IMR-90 (cell line): ENCODE results near the gene ITPR2. TPM values are rescaled to one million over a fixed set of nuclear protein-coding genes. Genes with fewer than 3 reads are reported as not detected.

Experiments
- ATAC-seq: fragments of 200-7000 bp; cut with Tn5 transposase; 2 replicates; pipeline ENCODE4 v1.9.1; 2020; ENCODE audit warnings: low read depth, mild to moderate bottlenecking, moderate library complexity
- BruUV-seq: library from RNA; stranded (reverse); fragments of 400-500 nt; replicated peaks from 2 replicates; lab custom pipeline; 2021; lab: Mats Ljungman, UMichigan
- CTCF ChIA-PET: fragments of 300-600 bp; formaldehyde crosslinking; extraction: SDS; loops from one replicate; lab custom pipeline; 2021; ENCODE audit warnings: antibody characterized with exemption; lab: Yijun Ruan, JAX
- POLR2A ChIA-PET: fragments of 300-600 bp; sonication (Branson Sonifier 250); formaldehyde crosslinking; loops from one replicate; lab custom pipeline; 2022; ENCODE audit warnings: antibody characterized with exemption; ENCODE audit not compliant: unreplicated experiment; lab: Charles Lee
- DNase-seq: peaks from one replicate; pipeline ENCODE4 v3.0.0; 2013
- H2AFZ ChIP-seq: replicated peaks from 2 replicates; pipeline ENCODE3; 2013; ENCODE audit warnings: low read length, mild to moderate bottlenecking; ENCODE audit not compliant: poor library complexity
- H2AK5ac ChIP-seq: 2 replicates; pipeline ENCODE4 v1.6.1; 2013; ENCODE audit warnings: low read depth, low read length, inconsistent platforms
- H2AK9ac ChIP-seq: replicated peaks from 2 replicates; pipeline ENCODE3; 2013; ENCODE audit warnings: mild to moderate bottlenecking, low read depth, low read length, moderate library complexity; ENCODE audit not compliant: poor library complexity
- H2BK120ac ChIP-seq: 2 replicates; pipeline ENCODE4 v1.6.1; 2013; ENCODE audit warnings: low read depth, low read length, inconsistent platforms
- H2BK15ac ChIP-seq: 3 replicates; pipeline ENCODE4 v1.6.1; 2013; ENCODE audit warnings: low read depth, low read length, inconsistent platforms
- H2BK20ac ChIP-seq: 2 replicates; pipeline ENCODE4 v1.6.1; 2013; ENCODE audit warnings: low read depth, mild to moderate bottlenecking, inconsistent platforms, low read length, moderate library complexity
- H2BK5ac ChIP-seq: 2 replicates; pipeline ENCODE4 v1.6.1; 2013; ENCODE audit warnings: mild to moderate bottlenecking, low read depth, low read length, inconsistent platforms; ENCODE audit not compliant: poor library complexity, severe bottlenecking
- H3K14ac ChIP-seq: replicated peaks from 2 replicates; pipeline ENCODE4 v1.6.1; 2013; ENCODE audit warnings: low read depth, low read length, inconsistent platforms
- H3K18ac ChIP-seq: 2 replicates; pipeline ENCODE4 v1.6.1; 2013; ENCODE audit warnings: low read depth, low read length, control low read depth
- H3K23ac ChIP-seq: 2 replicates; pipeline ENCODE4 v1.6.1; 2013; ENCODE audit warnings: low read depth, low read length, inconsistent platforms
- H3K27ac ChIP-seq: 2 replicates; pipeline ENCODE4 v1.5.1; 2013; ENCODE audit warnings: mild to moderate bottlenecking, control low read depth, low read length; ENCODE audit not compliant: insufficient read depth
- H3K27me3 ChIP-seq: 2 replicates; pipeline ENCODE4 v1.6.1; 2013; ENCODE audit warnings: low read length; ENCODE audit not compliant: control insufficient read depth, insufficient read depth
- H3K36me3 ChIP-seq: 2 replicates; pipeline ENCODE4 v1.6.1; 2013; ENCODE audit warnings: low read length, mixed read lengths; ENCODE audit not compliant: control insufficient read depth, insufficient read depth
- H3K4ac ChIP-seq: 2 replicates; pipeline ENCODE4 v1.6.1; 2013; ENCODE audit warnings: low read depth, low read length, inconsistent platforms
- H3K4me1 ChIP-seq: 2 replicates; pipeline ENCODE4 v1.6.1; 2013; ENCODE audit warnings: low read length, mixed read lengths; ENCODE audit not compliant: control insufficient read depth, insufficient read depth
- H3K4me2 ChIP-seq: 2 replicates; pipeline ENCODE4 v1.6.1; 2013; ENCODE audit warnings: low read depth, mild to moderate bottlenecking, control low read depth, low read length, moderate library complexity
- H3K4me3 ChIP-seq: 2 replicates; pipeline ENCODE4 v1.5.1; 2013; ENCODE audit warnings: low read depth, mild to moderate bottlenecking, control low read depth, low read length, moderate library complexity; ENCODE audit not compliant: insufficient read depth
- H3K56ac ChIP-seq: 2 replicates; pipeline ENCODE4 v1.6.1; 2013; ENCODE audit warnings: low read length, inconsistent platforms; ENCODE audit not compliant: insufficient read depth; ENCODE audit errors: extremely low read depth
- H3K79me1 ChIP-seq, 2 experiments: 2 replicates each; pipeline ENCODE4 v1.6.1; 2013; ENCODE audit warnings: low read length in 2 of 2, inconsistent platforms in 1 of 2, low read depth in 1 of 2
- H3K9ac ChIP-seq: 2 replicates; pipeline ENCODE4 v1.6.1; 2013; ENCODE audit warnings: low read depth, low read length, control low read depth
- H3K9me1 ChIP-seq: 2 replicates; pipeline ENCODE4 v1.6.1; 2013; ENCODE audit warnings: low read length, inconsistent platforms; ENCODE audit not compliant: insufficient read depth
- H3K9me3 ChIP-seq: 2 replicates; pipeline ENCODE4 v1.6.1; 2013; ENCODE audit warnings: low read length; ENCODE audit not compliant: control insufficient read depth, insufficient read depth
- H4K20me1 ChIP-seq: 2 replicates; pipeline ENCODE4 v1.6.1; 2013; ENCODE audit warnings: low read length, inconsistent platforms; ENCODE audit not compliant: insufficient read depth
- H4K5ac ChIP-seq: 2 replicates; pipeline ENCODE4 v1.6.1; 2013; ENCODE audit warnings: mild to moderate bottlenecking, low read depth, low read length, control low read depth
- H4K8ac ChIP-seq, 2 experiments: 2 replicates each; pipeline ENCODE4 v1.6.1; 2013; ENCODE audit warnings: low read depth in 2 of 2, low read length in 2 of 2, control low read depth in 1 of 2, inconsistent platforms in 1 of 2
- H4K91ac ChIP-seq: 2 replicates; pipeline ENCODE4 v1.6.1; 2013; ENCODE audit warnings: low read depth, low read length, inconsistent platforms; ENCODE audit not compliant: insufficient read depth
- CEBPB ChIP-seq: IDR thresholded peaks from 2 replicates; pipeline ENCODE4 v1.6.1; 2012; ENCODE audit warnings: low read depth, low read length, improper control_type of control experiment
- FOS ChIP-seq: fragments of 150-350 bp; IDR thresholded peaks from 2 replicates; pipeline ENCODE4 v1.6.1; 2016; ENCODE audit warnings: low read depth, low read length
- MAZ ChIP-seq: IDR thresholded peaks from 2 replicates; pipeline ENCODE4 v1.6.1; 2012; ENCODE audit warnings: low read depth, mild to moderate bottlenecking, low read length, improper control_type of control experiment, moderate library complexity, borderline replicate concordance
- RAD21 ChIP-seq: IDR thresholded peaks from 2 replicates; pipeline ENCODE4 v1.6.1; 2012; ENCODE audit warnings: low read length, improper control_type of control experiment
- RFX5 ChIP-seq: IDR thresholded peaks from 2 replicates; pipeline ENCODE4 v1.8.0; 2012; ENCODE audit warnings: low read depth, mild to moderate bottlenecking, low read length, moderate library complexity
- WGBS, 2 experiments: methylation state at CpG; one replicate each; pipeline versions ENCODE4 v1.1.5 to v1.1.7; 2013; ENCODE audit warnings: missing lambda C conversion rate in 2 of 2; ENCODE audit not compliant: insufficient read length in 1 of 2; ENCODE audit errors: extremely low coverage in 2 of 2; 5-methylcytosine and 5-hydroxymethylcytosine counted together
- dilution Hi-C: fragments of 300-500 bp; cut with HindIII; formaldehyde crosslinking; loops from one replicate; pipeline ENCODE4 v1.14.3; 2018; ENCODE audit warnings: low sequenced_read_pairs; ENCODE audit not compliant: unreplicated experiment
- in situ Hi-C: fragments of 300-500 bp; cut with MboI; formaldehyde crosslinking; loops from 3 replicates; pipeline ENCODE4 v1.14.3; 2019; ENCODE audit warnings: low sequenced_read_pairs, inconsistent platforms, mixed read lengths
- intact Hi-C: fragments of 100-400 bp; cut with micrococcal nuclease; formaldehyde crosslinking; loops from 2 replicates; pipeline ENCODE4 v1.10.0; 2022
- polyA plus RNA-seq, 3 experiments: library from polyadenylated mRNA; depleted of rRNA; stranded (reverse); fragments of >200 nt; gene quantifications; 2 replicates each; pipeline ENCODE4 v1.2.3, GENCODE V29; 2012; ENCODE audit warnings: low replicate concordance in 1 of 3
- total RNA-seq: library from RNA; depleted of rRNA; stranded (reverse); fragments of >200 nt; gene quantifications from 2 replicates; pipeline ENCODE4 v1.2.3, GENCODE V29; 2012
- TF ChIP-seq, protein P1 (sequence below): conservative IDR thresholded peaks from 2 replicates; pipeline ENCODE4 v1.5.1; 2012; ENCODE audit warnings: mild to moderate bottlenecking, low read depth, low read length, improper control_type of control experiment
- TF ChIP-seq, protein P2 (sequence below): fragments of 150-350 bp; IDR thresholded peaks from 2 replicates; pipeline ENCODE4 v1.6.1; 2017; ENCODE audit warnings: mild to moderate bottlenecking, antibody characterized with exemption, low read length, low read depth

The ITPR2 gene
- total and polyA plus RNA-seq, 2 of the 4 experiments (the other 2 are of a cell fraction) = 1.2 to 9.0 TPM

- H2BK15ac ChIP-seq = no peak overlapping the region
- H3K36me3 ChIP-seq = no peaks in the 10 kb centered on the region
- in situ Hi-C loops = no loop called here
- H4K20me1 ChIP-seq = no peaks in the 10 kb centered on the region
- H3K23ac ChIP-seq = no peak overlapping the region
- no peaks in the 10 kb centered on the region for H3K9me3 ChIP-seq
- TF ChIP-seq, protein P1, sequence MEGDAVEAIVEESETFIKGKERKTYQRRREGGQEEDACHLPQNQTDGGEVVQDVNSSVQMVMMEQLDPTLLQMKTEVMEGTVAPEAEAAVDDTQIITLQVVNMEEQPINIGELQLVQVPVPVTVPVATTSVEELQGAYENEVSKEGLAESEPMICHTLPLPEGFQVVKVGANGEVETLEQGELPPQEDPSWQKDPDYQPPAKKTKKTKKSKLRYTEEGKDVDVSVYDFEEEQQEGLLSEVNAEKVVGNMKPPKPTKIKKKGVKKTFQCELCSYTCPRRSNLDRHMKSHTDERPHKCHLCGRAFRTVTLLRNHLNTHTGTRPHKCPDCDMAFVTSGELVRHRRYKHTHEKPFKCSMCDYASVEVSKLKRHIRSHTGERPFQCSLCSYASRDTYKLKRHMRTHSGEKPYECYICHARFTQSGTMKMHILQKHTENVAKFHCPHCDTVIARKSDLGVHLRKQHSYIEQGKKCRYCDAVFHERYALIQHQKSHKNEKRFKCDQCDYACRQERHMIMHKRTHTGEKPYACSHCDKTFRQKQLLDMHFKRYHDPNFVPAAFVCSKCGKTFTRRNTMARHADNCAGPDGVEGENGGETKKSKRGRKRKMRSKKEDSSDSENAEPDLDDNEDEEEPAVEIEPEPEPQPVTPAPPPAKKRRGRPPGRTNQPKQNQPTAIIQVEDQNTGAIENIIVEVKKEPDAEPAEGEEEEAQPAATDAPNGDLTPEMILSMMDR = no peak
- peak; percentile 61 for TF ChIP-seq CEBPB
- no peak for TF ChIP-seq RAD21
- no peak for TF ChIP-seq MAZ
- TF ChIP-seq FOS = no peak
- TF ChIP-seq, protein P2, sequence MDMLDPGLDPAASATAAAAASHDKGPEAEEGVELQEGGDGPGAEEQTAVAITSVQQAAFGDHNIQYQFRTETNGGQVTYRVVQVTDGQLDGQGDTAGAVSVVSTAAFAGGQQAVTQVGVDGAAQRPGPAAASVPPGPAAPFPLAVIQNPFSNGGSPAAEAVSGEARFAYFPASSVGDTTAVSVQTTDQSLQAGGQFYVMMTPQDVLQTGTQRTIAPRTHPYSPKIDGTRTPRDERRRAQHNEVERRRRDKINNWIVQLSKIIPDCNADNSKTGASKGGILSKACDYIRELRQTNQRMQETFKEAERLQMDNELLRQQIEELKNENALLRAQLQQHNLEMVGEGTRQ = no peak
- TF ChIP-seq RFX5 = no peak
- no peaks in the 10 kb centered on the region for H3K79me1 ChIP-seq
- no peaks in the 10 kb centered on the region for H3K9me1 ChIP-seq
- no peak overlapping the region for H4K91ac ChIP-seq
- no peak overlapping the region for H2AFZ ChIP-seq
- H3K4me1 ChIP-seq = no peaks in the 10 kb centered on the region
- H3K27ac ChIP-seq = no peak overlapping the region
- DNase-seq (no peak), ATAC-seq (no peak)
- no peaks in the 10 kb centered on the region for H3K27me3 ChIP-seq
- H3K4me3 ChIP-seq = no peak overlapping the region
- no peak overlapping the region for H2AK9ac ChIP-seq
- no peak overlapping the region for H3K4ac ChIP-seq
- no peak overlapping the region for H3K9ac ChIP-seq
- no peak overlapping the region for H3K18ac ChIP-seq
- H2AK5ac ChIP-seq = no peak overlapping the region
- intact Hi-C loops = no loop called here
- WGBS, 2 experiments = 100% methylated on average over 1 of the region's 1 CpG; no CpG with 5 or more reads in 1 of the 2 experiments
- no peak overlapping the region for H2BK120ac ChIP-seq
- POLR2A ChIA-PET = no interaction called here
- CTCF ChIA-PET = interaction anchor here (0.6 kb wide), 1 partner anchor 70 kb away, joined by 3 read pairs; no protein-coding TSS in a partner anchor
- no peak overlapping the region for H2BK5ac ChIP-seq
- dilution Hi-C loops = no loop called here
- no peak overlapping the region for H3K56ac ChIP-seq
- no peak overlapping the region for H3K4me2 ChIP-seq
- H3K14ac ChIP-seq = no peak overlapping the region
- no peak overlapping the region for H4K5ac ChIP-seq
- BruUV-seq = no TSS peak
- no peak overlapping the region for H4K8ac ChIP-seq
- H2BK20ac ChIP-seq = no peak overlapping the region
These were observed 336.8 kb downstream of the ITPR2 start for GRCh38 chr12:26496170-26496569.
